Ecto neural progenitor cell (in vitro differentiated cells): Measurements from ENCODE around the gene PPP4R1.

Source experiments
- DNase-seq: peaks from one replicate; pipeline ENCODE4 v3.0.0-alpha.2; 2018; ENCODE audit warnings: low spot score

PPP4R1 gene

GRCh38 chr18:9547782-9548181, 66.6 kb downstream of the PPP4R1 start:
- DNase-seq = no peak

- no peak for DNase-seq
Observed at GRCh38 chr18:9546468-9546867, 67.9 kb downstream of the PPP4R1 start.

DNA sequence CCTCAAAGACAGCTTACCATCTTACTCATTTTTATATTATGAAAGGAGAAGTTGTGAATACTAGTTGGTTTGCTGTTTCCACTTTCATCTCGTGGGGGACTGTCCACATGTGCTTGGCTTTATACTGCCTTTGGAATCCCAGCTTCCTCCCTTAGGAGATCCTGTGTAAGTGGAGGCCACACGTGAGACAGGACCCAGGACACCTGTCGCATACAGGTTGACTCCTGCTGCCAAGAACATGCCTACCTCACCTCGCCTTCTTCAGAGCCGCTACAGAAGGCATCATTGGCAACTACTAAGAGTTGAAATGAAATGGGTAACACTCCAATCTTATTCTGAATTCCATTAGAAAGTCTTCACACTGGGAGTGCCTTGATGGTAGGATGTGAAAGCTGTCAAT, 69.3 kb downstream of the PPP4R1 start:
- DNase-seq = no peak

- DNase-seq = no peak
Observed at GRCh38 chr18:9542924-9543323, 71.4 kb downstream of the PPP4R1 start.

- no peak for DNase-seq
Observed at GRCh38 chr18:9539938-9540337, 74.4 kb downstream of the PPP4R1 start.

DNA sequence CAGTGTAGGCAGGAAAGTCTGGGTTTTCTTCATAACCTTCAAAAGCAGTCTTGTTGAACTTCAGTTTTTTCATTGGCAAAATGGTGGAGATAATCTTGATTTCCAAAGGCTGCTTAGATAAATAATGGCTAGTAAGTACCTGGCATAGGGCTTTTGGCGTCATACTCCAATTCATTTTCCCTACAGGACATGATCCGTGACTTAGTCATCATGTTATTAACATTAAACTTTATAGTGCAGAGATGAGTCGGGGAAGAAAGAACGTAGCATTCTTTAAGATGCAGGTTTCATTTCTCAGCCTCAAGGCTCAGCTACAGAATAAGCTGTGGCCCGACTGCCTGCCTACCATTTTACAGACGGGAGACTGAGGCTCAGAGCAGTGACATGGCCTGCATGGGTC, 75.1 kb downstream of the PPP4R1 start:
- DNase-seq = no peak

DNA sequence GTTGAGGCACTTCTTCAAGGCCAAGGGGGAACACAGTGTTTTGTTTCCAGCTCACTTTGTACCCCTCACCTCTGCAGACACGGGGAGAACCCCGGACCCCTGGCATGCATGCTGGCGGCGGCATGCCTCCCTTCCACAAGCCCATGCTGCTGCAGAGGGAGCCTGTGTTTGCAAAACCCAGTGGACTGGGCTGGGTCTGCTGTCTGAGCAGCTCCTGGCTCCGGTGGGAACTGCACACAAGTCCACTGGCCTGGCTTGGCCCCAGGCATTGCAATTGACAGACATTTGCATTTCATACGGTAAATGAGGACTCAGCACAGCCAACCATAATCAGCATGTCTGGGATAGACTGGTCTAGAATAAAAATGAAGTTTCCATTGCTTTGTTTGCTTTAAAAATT, 76.7 kb downstream of the PPP4R1 start:
- DNase-seq = no peak

GRCh38 chr18:9536354-9537152, 77.8 kb downstream of the PPP4R1 start:
- no peak for DNase-seq

DNA sequence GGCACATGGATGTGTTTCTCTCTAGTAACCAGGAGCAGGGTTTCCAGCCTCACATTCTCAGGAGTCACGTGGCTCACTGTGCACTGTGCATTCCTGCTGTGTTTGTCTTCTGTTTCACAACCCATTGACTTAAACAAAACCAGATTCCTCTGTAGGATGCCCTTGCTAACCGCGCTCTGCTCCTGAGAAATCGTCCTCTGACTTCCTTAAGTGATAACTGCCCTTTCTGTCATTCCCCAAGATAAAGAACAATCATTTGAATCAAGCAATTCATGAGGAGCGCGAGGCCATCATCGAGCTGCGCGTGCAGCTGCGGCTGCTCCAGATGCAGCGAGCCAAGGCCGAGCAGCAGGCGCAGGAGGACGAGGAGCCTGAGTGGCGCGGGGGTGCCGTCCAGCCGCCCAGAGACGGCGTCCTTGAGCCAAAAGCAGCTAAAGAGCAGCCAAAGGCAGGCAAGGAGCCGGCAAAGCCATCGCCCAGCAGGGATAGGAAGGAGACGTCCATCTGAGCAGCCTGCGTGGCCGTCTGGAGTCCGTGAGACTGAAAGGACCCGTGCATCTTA, 78.8 kb downstream of the PPP4R1 start:
- DNase-seq = no peak

GRCh38 chr18:9534844-9535243, 79.5 kb downstream of the PPP4R1 start:
- no peak for DNase-seq

GRCh38 chr18:9531791-9532410, 82.5 kb downstream of the PPP4R1 start:
- no peak for DNase-seq

- no peak for DNase-seq
Observed at GRCh38 chr18:9530226-9531009, 83.9 kb downstream of the PPP4R1 start.

- DNase-seq = no peak
Observed at GRCh38 chr18:9526458-9526857, 87.9 kb downstream of the PPP4R1 start.

- DNase-seq = no peak
Observed at GRCh38 chr18:9522952-9523351, 91.4 kb downstream of the PPP4R1 start.

DNA sequence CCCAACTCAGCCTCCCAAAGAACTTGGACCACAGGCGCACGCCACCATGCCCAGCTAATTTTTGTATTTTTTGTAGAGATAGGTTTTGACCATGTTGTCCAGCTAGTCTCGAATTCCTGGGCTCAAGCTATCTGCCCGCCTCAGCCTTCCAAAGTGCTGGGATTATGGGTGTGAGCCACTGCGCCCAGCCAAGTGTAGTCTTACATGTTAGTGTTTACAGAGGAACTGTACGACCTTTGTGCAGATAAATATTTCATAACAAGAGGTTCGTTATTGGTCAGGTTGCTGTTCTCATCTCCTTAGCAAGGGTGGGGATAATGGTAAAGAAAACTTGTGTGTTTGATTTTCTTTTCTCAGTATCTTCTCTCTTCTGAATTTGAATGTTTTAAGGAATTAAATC, 92.6 kb downstream of the PPP4R1 start:
- DNase-seq = no peak

GRCh38 chr18:9520666-9521065, 93.7 kb downstream of the PPP4R1 start:
- no peak for DNase-seq

- no peak for DNase-seq
Observed at GRCh38 chr18:9519399-9519798, 95.0 kb downstream of the PPP4R1 start.

GRCh38 chr18:9517869-9518268, 96.5 kb downstream of the PPP4R1 start:
- no peak for DNase-seq

GRCh38 chr18:9516437-9517064, 97.8 kb downstream of the PPP4R1 start:
- DNase-seq = no peak

DNA sequence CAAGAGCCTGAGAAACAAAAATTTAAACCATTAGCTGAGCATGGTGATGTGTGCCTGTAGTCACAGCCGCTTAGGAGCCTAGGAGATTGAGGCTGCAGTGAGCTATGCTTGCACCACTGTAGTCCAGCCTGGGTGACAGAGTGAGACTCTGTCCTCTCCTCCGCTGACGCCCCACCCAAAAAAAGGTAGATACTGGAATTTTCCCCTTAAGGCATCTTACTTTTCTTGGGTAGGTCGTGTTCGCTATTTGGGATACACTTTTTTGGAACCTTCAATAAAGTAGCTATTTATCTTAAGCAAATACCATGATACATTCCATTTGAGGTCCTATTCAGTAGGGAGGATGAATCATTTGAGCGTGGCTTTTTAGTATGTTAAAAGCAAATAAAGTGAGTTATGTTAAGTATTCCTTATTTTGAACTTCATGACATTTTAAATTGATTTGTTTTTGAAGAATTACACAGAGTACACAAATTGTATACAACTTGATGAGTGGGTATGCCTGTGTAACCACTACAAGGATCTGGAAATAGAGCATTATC, 100.3 kb downstream of the PPP4R1 start:
- no peak for DNase-seq

DNA sequence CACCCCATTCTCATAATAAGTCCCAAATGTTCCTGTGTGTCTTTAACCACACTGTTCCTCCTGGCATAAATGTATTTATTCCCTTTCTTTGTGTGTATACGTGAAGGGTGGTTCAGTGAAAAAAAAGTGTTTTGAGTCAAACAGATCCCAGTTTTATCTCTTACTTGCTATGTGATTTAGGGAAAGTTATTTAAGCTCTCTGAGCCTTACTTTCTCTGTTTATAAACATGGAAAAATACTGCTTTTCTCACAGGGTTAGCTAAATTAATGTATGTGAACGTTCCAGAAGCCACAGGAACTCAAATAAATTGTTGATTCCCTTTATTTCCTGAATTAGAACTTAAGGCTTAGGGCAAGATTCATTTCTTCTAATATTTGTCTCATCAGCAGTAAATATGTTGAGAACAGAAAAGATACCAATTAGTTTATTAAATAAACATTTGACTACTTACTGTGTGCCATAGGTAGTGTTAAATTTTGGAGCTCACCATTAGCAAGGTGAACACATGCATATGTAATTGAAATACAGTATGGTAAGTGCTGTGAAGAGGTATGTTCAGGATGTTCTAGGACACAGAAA, 105.8 kb downstream of the PPP4R1 start:
- DNase-seq = no peak
